ENCODE data around the gene LBH. TPM values are rescaled to one million over a fixed set of nuclear protein-coding genes. Genes with fewer than 3 reads are reported as not detected.

The LBH gene
- total and polyA plus RNA-seq, 2 donors (not counting 3 experiments of a cell fraction or from before 2014, with no cell fraction given), result 5.3 to 5.5 TPM

GRCh38 chr2:30259071-30259470 is 27.7 kb downstream of the LBH start:
- Histone ChIP-seq H3K4me1 (ENCODE audit: control insufficient read depth, extremely low read depth, insufficient read depth, low read length) (no peaks in the 10 kb centered on the region), H3K9ac (replicated peaks; ENCODE audit: extremely low read depth, insufficient read depth, low read length) (no peak overlapping the region), H3K9me1 (replicated peaks; ENCODE audit: control insufficient read depth, extremely low read depth, insufficient read depth, low read length) (no peaks in the 10 kb centered on the region), H3K27me3 (ENCODE audit: control insufficient read depth in 2 of 2, insufficient read depth in 2 of 2, low read length in 2 of 2) (no peaks in the 10 kb centered on the region), H3K27ac (ENCODE audit: insufficient read depth, low read depth, low read length) (no peak overlapping the region), H3K4me2 (ENCODE audit: insufficient read depth, low read length) (no peak overlapping the region), H4K20me1 (replicated peaks; ENCODE audit: control insufficient read depth, extremely low read depth, insufficient read depth, low read length) (no peaks in the 10 kb centered on the region), H3K36me3 (ENCODE audit: control insufficient read depth in 2 of 2, extremely low read depth in 1 of 2, insufficient read depth in 2 of 2, low read length in 2 of 2) (no peaks in the 10 kb centered on the region), H3K79me2 (ENCODE audit: control insufficient read depth, insufficient read depth, low read length) (no peaks in the 10 kb centered on the region), H3K9me3 (replicated peaks; ENCODE audit: control insufficient read depth, insufficient read depth, low read length) (no peaks in the 10 kb centered on the region), H2AFZ (ENCODE audit: low read depth, low read length) (no peak overlapping the region), H3K4me3 (replicated peaks in 1 of 3; ENCODE audit: insufficient read depth in 1 of 3, low read depth in 1 of 3, low read length in 3 of 3) (no peak overlapping the region)
- BruUV-seq (replicated peaks), result no TSS peak
- intact Hi-C loops (cut with micrococcal nuclease) (no loop called here), dilution Hi-C loops (cut with MboI; ENCODE audit: extremely low pct_ligation_motif_present, low sequenced_read_pairs) (no loop called here)
- FAIRE-seq (no peak), DNase-seq (ENCODE audit: low read depth, low spot score) (no peak)
- TF ChIP-seq POLR2AphosphoS5 (IDR thresholded peaks at IDR 0.05; ENCODE audit: insufficient read depth, low read depth, low read length), result no peak
- no peak for TF ChIP-seq MYC (IDR thresholded peaks at IDR 0.05; ENCODE audit: low read depth, low read length)
- TF ChIP-seq EZH2 (IDR thresholded peaks at IDR 0.05; ENCODE audit: borderline replicate concordance, low read depth, low read length, severe bottlenecking), result no peak
- TF ChIP-seq JUN (IDR thresholded peaks at IDR 0.05; ENCODE audit: borderline replicate concordance, insufficient read depth, insufficient read length, low read depth), result no peak
- TF ChIP-seq, protein P1, sequence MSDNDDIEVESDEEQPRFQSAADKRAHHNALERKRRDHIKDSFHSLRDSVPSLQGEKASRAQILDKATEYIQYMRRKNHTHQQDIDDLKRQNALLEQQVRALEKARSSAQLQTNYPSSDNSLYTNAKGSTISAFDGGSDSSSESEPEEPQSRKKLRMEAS (IDR thresholded peaks at IDR 0.05; ENCODE audit: insufficient read depth, insufficient read length), result no peak
- no peak for TF ChIP-seq POLR2A (IDR thresholded peaks at IDR 0.05; ENCODE audit: low read depth, low read length)
- TF ChIP-seq GATA2 (IDR thresholded peaks at IDR 0.05; ENCODE audit: insufficient read depth, insufficient read length, low read depth, low read length), result no peak
- TF ChIP-seq, protein P2, sequence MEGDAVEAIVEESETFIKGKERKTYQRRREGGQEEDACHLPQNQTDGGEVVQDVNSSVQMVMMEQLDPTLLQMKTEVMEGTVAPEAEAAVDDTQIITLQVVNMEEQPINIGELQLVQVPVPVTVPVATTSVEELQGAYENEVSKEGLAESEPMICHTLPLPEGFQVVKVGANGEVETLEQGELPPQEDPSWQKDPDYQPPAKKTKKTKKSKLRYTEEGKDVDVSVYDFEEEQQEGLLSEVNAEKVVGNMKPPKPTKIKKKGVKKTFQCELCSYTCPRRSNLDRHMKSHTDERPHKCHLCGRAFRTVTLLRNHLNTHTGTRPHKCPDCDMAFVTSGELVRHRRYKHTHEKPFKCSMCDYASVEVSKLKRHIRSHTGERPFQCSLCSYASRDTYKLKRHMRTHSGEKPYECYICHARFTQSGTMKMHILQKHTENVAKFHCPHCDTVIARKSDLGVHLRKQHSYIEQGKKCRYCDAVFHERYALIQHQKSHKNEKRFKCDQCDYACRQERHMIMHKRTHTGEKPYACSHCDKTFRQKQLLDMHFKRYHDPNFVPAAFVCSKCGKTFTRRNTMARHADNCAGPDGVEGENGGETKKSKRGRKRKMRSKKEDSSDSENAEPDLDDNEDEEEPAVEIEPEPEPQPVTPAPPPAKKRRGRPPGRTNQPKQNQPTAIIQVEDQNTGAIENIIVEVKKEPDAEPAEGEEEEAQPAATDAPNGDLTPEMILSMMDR (IDR thresholded peaks at IDR 0.05; ENCODE audit: extremely low read depth in 1 of 2, insufficient read depth in 1 of 2, low read depth in 1 of 2, low read length in 2 of 2), result no peak
- no peak for TF ChIP-seq FOS (IDR thresholded peaks at IDR 0.05; ENCODE audit: borderline replicate concordance, insufficient read depth, low read length)
- CTCF ChIA-PET, result interaction anchor here (1.0 kb wide), 1 partner anchor 12 kb away, joined by 3 read pairs; no protein-coding TSS in a partner anchor
- POLR2A ChIA-PET, result no interaction called here

Data from endothelial cell of umbilical vein (primary cell).